Fibroblast of gingiva (primary cell): Measurements from ENCODE around the gene ANKRD45.
"Not testable (repeated sequence)": the region's sequence is repeated elsewhere in the genome, so short reads cannot be mapped to it uniquely, and the experiment has no call there.

ENCODE experiments used
- DNase-seq: peaks from one replicate; pipeline ENCODE4 v3.0.0-alpha.2; 2011; ENCODE audit warnings: low read depth

ANKRD45 gene, protein sequence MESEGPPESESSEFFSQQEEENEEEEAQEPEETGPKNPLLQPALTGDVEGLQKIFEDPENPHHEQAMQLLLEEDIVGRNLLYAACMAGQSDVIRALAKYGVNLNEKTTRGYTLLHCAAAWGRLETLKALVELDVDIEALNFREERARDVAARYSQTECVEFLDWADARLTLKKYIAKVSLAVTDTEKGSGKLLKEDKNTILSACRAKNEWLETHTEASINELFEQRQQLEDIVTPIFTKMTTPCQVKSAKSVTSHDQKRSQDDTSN

DNA sequence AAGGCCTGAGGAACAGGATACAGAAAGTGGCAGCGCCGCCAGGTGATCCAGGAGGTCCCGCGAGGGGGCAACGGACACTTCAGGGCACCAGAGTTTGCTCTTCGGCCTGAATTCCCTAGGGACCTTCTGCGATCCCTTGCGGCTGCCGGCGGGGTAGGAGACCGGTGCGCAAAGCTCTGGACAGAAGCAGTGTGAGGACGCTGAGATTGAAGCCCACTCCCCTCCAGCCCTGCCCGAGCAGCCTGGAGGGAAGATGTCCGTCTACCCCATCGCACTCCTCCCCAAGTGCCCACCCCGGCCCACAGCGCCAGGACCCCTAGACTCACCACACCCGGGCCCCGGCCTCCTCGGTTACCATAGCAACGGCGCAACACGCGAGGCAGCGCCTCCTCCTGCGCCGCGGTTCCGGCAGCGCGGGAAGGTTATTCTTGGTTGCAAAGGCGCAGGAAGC, at the start of gene ANKRD45:
Gene ANKRD45 (minus strand): TSS at position 361 of the 451 bp plus-strand sequence. CDS start 10,433 bp downstream, outside the sequence.
- DNase-seq = peak; percentile 30

DNA sequence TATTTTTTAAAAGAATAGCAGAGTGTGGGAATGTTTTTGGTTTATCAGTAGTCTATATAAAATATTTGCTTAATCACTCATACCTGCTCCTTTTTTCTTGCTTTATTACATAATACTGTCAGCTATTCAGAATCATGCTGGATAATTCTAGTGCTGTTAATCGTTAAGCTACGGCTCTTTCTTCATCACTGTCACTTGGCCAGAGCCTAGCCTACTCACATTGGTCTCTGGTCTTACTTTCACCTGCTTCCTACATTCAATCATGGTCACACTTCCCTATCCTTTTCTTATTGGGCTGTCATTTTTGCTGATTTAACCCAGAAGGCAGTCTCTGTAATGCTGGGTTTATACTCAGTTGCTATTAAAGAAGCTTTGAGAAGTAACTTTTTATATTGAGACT, 47.6 kb upstream of the ANKRD45 start:
- no peak for DNase-seq

DNA sequence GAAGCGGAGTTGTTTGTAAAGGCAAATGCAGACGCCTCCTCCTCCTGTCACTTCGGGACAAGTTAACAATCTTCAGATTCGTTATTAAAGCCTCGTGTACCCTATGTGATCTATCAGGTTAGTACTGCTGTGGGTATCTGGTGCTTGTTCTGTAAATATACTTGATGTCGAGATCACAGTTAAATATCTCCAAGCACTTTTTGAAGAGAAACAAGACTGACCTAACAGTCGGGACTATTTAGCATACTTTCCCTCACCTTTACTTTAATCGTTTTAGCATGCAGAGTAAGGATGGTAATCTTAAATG, 45.8 kb upstream of the ANKRD45 start:
- DNase-seq = no peak

DNA sequence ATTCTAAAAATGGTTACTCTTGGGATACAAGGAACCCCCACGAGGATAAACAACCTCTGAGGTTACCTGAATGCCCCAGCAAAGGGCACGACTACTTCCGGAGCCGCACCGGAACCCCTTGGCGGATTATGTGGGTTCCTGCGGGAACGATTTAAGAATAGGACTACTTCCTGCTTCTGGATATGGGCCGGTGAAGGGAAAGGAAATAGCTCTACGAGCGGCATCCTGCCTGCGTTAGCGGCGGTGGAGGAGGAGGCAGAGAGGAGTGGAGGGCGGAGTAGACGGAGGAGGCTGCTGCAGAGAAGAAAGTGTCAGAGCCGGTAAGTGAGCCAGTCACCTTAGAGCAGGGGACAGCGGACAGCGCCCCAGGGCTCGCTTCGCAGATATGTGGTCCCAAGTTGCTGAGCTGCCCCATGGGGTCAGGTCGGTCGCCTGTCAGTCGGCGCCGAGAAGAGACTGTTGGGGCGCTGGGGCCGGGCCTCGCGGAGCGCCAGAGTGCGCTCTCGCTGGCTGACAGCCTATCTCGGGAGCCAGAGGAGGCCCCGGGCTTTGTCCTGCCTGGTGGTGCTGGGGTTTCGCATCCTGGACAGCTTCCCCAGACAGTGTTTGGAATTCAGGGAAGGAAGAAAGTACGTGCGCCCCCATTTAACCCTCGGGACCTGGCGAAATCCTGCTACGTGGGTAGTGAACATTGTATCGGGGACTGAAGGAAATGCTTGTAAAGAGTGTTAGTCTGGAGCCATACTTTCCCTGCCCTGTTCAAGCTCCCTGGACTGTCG, 45.3 kb upstream of the ANKRD45 start, which contains the start of gene KLHL20:
Gene KLHL20 (plus strand): TSS at position 223 of the 779 bp plus-strand sequence. CDS start 1,063 bp downstream, outside the sequence.
- DNase-seq = peak; percentile 89

DNA sequence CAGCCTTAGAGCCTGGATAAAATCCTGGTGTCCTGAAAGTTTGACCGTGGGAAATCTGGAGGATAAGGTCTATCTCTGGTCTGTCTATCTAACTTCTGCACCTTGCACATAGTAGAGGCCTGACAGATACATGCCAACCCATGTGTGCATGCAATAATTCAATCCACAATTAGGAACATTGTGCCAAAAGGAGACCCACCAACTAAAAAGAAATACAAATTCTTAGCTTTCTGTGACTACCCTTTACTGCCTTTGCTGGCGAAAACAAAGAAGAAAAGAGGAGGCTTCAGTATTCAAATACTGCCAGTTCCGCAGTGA, 44.7 kb upstream of the ANKRD45 start:
- no peak for DNase-seq

DNA sequence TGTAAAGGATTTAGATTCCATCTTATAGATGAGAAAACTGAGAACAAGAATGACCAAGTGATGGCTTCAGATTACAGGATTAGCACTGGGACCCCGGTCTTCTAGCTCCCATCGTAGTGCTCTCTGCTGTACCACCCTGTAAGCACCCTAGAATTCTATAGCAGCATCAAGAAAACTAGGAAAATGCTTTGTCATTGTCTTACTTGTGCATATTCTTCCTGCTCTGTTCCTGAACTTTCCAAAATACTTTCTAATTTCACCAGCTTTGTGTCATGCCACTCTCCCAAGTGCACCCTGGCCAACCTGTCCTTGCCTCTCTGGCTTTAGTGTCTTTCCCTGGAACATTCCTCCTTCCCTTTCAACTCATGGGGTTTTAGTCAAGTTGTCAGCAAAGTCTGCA, 39.1 kb upstream of the ANKRD45 start:
- no peak for DNase-seq

DNA sequence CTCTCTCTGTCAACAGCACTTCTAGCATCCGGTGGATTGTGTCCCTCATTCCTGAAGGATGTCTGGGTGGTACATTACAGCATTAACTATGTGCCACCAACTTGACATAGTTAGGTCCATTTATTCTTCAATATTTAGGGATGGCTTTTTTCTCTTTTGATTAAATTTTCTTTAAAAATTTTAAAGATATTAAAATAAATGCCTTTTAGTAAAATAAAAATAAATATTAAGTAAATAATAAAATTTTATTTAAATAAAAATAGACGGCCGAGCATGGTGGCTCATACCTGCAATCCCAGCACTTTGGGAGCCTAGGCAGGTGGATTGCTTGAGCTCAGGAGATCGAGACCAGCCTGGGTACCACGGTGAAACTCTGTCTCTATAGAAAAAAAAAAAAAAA, 35.5 kb upstream of the ANKRD45 start:
- no peak for DNase-seq

DNA sequence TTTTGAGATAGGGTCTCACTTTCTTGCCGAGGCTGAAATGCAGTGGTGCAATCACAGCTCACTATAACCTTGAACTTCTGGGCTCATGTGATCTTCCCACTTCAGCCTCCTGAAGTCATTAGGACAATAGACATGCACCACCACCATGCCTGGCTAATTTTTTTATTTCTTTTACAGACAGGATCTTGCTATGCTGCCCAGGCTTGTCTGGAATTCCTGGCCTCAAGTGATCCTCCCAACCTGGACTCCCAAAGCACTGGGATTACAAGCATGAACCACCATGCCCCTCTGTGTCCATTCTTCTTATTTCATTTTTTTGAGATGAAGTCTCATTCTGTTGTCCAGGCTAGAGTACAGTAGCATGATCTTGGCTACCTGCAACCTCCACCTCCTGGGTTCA, 33.1 kb upstream of the ANKRD45 start:
- no peak for DNase-seq

DNA sequence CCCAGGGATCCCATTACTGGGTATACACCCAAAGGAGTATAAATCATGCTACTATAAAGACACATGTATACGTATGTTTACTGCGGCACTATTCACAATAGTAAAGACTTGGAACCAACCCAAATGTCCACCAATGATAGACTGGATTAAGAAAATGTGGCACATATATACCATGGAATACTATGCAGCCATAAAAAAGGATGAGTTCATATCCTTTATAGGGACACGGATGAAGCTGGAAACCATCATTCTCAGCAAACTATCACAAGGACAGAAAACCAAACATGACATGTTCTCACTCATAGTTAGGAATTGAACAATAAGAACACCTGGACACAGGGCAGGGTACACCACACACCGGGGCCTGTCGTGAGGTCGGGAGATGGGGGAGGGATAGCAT, 31.6 kb upstream of the ANKRD45 start:
- not testable (repeated sequence) for DNase-seq

DNA sequence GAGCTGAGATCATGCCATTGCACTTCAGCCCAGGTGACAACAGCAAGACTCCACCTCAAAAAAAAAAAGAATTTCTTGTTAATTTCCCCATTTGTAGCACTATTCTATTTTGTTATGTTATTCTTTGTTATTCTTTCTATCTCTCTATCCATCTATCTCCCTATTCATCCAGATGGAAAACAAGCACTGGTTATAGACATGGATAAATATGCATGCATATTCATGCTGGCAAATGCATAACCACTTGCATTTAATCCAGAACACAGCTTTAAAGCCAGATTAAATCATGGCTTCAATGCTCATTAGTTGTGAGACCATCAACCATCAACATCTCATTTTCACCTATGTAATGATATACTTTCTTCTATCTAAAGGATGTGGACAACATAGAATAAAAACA, 23.6 kb upstream of the ANKRD45 start:
- DNase-seq = no peak

DNA sequence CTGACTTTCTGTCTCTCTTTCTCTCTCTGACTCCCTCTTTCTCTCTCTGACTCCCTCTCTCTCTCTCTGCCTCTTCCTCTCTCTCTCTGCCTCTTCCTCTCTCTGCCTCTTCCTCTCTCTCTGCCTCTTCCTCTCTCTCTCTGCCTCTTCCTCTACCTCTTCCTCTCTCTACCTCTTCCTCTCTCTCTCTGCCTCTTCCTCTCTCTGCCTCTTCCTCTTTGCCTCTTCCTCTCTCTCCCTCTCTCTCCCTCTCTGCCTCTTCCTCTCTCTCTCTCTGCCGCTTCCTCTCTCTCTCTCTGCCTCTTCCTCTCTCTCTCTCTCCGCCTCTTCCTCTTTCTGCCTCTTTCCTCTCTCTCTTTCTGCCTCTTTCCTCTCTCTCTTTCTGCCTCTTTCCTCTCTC, 18.6 kb upstream of the ANKRD45 start:
- DNase-seq = no peak

DNA sequence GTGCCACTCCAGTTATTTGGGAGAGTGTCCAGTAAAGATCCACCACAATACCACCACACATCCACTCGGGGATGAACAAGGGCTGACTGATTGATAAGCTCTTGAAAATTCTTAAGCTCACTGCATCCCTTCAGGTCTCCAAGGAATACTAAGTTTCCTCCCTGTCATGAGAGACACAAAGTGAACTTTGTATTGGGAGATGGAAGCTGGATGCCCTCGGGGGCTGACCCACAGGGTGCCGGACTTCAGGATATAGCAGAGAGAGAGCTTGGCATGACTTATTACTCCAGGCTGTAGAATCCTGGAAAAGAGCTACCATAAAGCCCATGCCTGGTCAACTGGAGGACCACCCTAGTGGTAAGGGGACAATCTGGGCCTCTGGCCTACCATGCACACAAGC, 15.5 kb upstream of the ANKRD45 start:
- DNase-seq = not testable (repeated sequence)

DNA sequence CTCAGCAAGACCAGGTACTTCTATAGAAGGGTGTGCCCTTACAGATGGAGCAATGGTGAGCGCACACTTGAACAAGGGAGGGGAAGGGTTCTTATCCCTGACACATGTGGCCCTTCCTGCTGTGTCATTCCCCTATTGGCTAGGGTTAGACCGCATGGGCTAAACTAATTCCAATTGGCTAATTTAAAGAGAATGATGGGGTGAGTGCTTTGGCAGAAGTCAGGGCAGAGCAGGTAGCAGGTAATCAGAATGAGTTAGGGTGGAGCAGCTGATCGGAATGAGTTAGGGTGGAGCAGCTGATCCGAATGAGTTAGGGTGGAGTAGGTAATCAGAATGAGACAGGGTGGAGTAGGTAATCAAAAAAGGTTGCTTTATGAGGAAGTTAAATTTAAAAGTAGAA, 14.2 kb upstream of the ANKRD45 start:
- DNase-seq = not testable (repeated sequence)

DNA sequence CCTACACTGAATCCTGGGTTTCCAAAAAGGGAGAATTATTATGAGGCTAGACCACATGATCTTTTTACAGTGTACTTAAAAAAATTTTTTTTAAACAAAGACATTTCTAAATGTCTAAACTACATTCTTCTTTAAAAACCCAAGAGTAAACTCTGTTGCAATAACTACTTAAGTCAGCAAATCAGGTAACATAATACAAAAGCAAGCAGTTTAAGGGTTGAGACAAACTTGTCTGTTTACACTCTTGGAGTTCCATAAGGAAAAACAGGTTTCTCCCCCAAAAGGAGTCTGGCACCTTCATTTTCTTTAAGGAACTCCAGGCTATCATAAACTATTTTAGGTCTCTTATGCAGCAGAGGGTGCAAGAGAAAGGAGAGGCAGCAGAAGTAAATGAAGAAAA, 12.5 kb upstream of the ANKRD45 start:
- peak; percentile 55 for DNase-seq

DNA sequence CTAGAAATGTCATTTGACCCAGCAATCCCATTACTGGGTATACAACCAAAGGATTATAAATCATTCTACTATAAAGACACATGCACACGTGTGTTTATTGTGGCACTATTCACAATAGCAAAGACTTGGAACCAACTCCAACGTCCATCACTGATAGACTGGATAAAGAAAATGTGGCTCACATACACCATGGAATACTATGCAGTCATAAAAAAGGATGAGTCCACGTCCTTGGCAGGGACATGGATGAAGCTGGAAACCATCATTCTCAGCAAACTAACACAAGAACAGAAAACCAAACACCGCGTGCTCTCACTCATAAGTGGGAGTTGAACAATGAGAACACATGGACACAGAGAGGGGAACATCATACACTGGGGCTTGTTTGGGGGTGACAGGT, 10.5 kb upstream of the ANKRD45 start:
- not testable (repeated sequence) for DNase-seq

DNA sequence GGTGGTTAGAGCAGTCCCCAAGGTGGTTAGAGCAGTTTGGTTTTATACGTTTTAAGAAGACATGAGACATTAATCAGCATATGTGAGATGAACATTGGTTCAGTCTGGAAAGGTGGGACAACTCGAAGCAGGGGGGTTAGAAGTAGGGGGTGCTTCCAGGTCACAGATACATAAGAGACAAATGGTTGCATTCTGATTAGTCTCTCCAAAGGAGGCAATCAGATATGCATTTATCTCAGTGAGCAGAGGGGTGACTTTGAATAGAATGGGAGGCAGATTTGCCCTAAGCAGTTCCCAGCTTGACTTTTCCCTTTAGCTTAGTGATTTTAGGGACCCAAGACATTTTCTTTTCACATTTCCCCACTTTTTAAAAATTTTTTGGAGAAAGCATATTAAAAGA, 4.8 kb upstream of the ANKRD45 start:
- not testable (repeated sequence) for DNase-seq

DNA sequence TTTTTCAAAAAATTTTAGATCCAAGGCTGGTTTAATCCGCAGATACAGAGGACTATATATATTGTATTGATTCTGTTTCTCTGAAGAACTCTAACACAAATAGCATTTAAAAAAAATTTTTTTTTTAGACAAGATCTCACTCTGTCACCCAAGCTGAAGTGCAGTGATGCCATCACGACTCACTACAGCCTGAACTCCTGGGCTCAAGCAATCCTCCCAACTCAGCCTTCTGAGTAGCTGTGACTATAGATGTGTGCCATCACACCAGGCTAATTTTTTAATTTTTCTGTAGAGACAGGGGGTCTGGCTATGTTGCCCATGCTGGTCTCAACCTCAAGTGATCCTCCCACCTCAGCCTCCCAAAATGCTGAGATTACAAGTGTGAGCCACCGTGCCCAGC, 3.0 kb downstream of the ANKRD45 start:
- no peak for DNase-seq

DNA sequence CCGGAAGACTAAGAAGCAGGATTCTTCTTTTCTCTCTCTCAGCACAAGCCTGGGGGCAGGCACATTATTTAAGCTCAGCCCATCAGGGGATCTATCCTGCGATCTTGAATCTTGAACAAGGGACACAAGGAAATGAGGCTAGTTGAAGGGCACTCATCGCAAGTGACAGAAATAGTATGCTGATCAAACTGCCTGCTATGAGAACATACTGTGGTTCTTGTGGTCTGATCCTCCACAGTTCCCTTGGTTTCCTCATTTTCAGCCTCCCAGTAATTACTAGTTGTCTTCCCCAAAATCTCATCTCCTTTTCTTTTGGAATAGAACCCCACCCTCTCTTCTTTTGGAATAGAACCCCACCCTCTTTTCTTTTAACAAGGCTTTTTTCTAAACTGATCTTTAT, 6.5 kb downstream of the ANKRD45 start:
- no peak for DNase-seq

DNA sequence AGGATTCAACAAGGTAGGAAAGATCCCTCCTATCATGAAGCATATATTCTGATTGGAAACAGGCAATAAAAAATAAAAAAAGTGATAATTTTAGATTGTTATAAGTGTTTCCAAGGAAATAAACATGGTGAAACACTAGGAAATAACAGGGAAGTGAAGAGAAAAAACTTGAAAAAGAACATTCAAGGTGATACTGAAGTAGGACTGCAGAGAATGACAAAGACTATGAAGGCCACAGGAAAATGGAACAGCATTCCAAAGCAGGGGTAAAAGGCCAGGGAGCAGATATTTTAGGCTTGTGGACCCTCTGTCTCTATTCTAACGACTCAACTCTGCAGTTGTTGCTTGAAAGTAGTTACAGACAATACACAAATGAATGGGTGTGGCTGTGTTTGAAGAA, 7.9 kb downstream of the ANKRD45 start:
- DNase-seq = no peak

DNA sequence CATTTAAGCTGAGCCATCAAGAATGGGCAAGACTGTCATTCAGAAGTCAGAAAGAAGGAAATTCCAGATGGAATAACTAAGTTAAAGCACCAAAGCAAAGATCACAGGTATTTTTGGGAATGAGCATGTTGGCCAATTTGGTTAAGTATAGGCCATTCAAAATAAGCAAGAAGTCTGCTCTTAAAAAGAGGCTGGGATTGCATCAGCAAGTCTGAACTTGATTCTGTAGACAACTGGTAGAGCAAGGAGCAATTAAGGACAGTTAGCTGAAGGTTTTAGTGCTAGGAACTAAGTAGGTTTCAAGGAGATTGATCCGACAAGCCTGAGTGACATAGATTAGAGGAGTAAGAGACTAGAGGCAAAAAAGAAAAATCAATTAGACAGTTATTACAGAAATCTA, 8.4 kb downstream of the ANKRD45 start:
- DNase-seq = no peak

DNA sequence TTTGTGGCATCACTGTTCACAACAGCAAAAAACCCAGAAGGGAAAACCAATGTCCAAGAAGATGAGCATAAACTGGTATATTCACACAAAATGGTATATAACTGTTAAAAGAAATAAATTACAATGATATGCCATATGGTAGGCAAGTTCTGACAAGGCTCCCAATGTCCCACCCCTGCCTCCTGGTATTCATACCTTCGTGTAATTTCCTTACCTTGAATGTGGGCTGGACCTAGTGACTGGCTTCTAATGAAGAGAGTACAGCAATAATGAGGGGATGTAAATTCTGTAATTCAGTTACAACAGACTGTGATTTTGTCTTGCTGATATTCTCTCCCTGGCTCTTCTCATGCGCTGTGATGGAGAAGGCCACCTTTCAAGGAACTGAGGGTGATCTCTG, 9.3 kb downstream of the ANKRD45 start:
- no peak for DNase-seq

DNA sequence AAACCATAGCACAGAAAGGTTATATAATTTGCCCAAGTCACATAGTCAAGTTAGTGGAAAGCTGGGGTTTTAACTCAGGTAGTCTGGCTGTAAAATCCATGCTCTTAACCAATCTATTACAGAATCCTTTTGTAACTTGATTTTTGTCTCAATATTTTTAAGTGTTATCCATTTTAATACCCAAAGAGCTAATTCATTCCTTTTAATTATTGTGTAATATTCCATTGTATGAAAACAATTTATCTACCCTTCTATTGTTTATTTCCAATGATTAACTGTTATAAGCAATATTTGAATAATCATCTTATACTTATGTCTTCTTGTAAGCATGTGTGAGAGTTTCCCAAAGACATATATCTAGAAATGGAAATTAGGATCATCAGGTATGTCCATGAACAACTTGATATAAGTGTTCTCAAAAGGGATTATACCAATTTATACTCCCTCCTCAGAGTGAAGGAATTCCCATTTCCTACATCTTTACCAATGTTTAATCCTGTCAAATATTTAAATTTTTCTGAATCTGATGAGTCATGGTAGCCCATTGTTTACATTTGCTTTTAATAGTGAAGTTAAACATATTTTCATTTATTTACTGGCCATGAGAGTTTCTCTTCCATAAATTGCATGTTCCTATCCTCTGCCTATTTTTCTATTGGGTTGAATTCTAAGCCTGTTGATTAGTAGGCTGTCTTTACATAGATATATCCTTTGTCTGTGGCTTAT, 20.6 kb downstream of the ANKRD45 start:
- DNase-seq = no peak

DNA sequence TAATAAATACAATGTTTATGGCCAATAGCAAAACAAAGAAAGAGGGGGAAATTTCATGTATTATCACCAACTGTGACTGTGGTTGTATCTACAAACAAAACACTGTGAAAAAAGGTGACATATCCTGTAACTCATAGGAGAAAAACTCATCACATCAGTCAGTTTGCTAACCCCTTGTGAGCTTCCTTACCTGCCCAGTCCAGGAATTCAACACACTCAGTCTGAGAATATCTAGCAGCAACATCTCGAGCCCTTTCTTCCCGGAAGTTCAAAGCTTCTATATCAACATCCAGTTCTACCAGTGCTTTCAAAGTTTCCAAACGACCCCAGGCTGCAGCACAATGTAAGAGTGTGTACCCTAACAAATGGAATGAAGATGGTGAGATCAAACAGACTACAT, 23.0 kb downstream of the ANKRD45 start:
- no peak for DNase-seq
